ENCODE results near the gene CLTB. TPM values are rescaled to one million over a fixed set of nuclear protein-coding genes. Genes with fewer than 3 reads are reported as not detected.

The CLTB gene
- total RNA-seq, 1 donor from 2014 or later, result 117 TPM

GRCh38 chr5:176383248-176383905 is 33.0 kb downstream of the CLTB start:
- Histone ChIP-seq H3K4me2 (ENCODE audit: low read length) (no peak overlapping the region), H3K4me1 (ENCODE audit: insufficient read depth, low read length) (peaks cover 11% of the 10 kb centered on the region), H3K36me3 (ENCODE audit: insufficient read depth, low read length) (peaks cover 27% of the 10 kb centered on the region), H3K4me3 (ENCODE audit: insufficient read depth, low read depth, low read length) (no peak overlapping the region), H3K79me2 (ENCODE audit: insufficient read depth, low read length) (peaks cover 42% of the 10 kb centered on the region), H3K9me3 (ENCODE audit: insufficient read depth, low read depth, low read length) (no peaks in the 10 kb centered on the region), H2AFZ (ENCODE audit: low read depth, low read length) (no peak overlapping the region), H3K27ac (ENCODE audit: low read depth, low read length) (no peak overlapping the region), H4K20me1 (ENCODE audit: insufficient read depth, low read length) (peaks cover 45% of the 10 kb centered on the region), H3K27me3 (ENCODE audit: insufficient read depth, low read length) (no peaks in the 10 kb centered on the region), H3K9ac (ENCODE audit: low read length) (no peak overlapping the region)
- TF ChIP-seq, protein P1, sequence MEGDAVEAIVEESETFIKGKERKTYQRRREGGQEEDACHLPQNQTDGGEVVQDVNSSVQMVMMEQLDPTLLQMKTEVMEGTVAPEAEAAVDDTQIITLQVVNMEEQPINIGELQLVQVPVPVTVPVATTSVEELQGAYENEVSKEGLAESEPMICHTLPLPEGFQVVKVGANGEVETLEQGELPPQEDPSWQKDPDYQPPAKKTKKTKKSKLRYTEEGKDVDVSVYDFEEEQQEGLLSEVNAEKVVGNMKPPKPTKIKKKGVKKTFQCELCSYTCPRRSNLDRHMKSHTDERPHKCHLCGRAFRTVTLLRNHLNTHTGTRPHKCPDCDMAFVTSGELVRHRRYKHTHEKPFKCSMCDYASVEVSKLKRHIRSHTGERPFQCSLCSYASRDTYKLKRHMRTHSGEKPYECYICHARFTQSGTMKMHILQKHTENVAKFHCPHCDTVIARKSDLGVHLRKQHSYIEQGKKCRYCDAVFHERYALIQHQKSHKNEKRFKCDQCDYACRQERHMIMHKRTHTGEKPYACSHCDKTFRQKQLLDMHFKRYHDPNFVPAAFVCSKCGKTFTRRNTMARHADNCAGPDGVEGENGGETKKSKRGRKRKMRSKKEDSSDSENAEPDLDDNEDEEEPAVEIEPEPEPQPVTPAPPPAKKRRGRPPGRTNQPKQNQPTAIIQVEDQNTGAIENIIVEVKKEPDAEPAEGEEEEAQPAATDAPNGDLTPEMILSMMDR (IDR thresholded peaks at IDR 0.05; ENCODE audit: insufficient read depth, low read depth, low read length), result no peak
- no peak for TF ChIP-seq EZH2 (IDR thresholded peaks at IDR 0.05; ENCODE audit: insufficient read depth, low read length)
- DNase-seq (ENCODE audit: low read depth), result no peak
- no peak overlapping the region for H3K4me3 Mint-ChIP-seq (ENCODE audit: unreplicated experiment)
- no peak for FAIRE-seq
- H3K9me3 Mint-ChIP-seq (ENCODE audit: unreplicated experiment), result no peaks in the 10 kb centered on the region
- peaks cover 4% of the 10 kb centered on the region for H3K4me1 Mint-ChIP-seq (ENCODE audit: low read depth, unreplicated experiment)
- H3K27me3 Mint-ChIP-seq (ENCODE audit: low read depth, unreplicated experiment), result no peaks in the 10 kb centered on the region
- no peak overlapping the region for H3K27ac Mint-ChIP-seq (ENCODE audit: unreplicated experiment)
- peaks cover 17% of the 10 kb centered on the region for H3K36me3 Mint-ChIP-seq (ENCODE audit: low read depth, unreplicated experiment)

GRCh38 chr5:176382721-176383120 is 33.6 kb downstream of the CLTB start:
- no peak for DNase-seq (ENCODE audit: low read depth)
- no peak overlapping the region for H3K4me3 Mint-ChIP-seq (ENCODE audit: unreplicated experiment)
- H3K36me3 Mint-ChIP-seq (ENCODE audit: low read depth, unreplicated experiment), result peaks cover 15% of the 10 kb centered on the region
- H3K9ac ChIP-seq (ENCODE audit: low read length), result no peak overlapping the region
- no peaks in the 10 kb centered on the region for H3K27me3 Mint-ChIP-seq (ENCODE audit: low read depth, unreplicated experiment)
- H2AFZ ChIP-seq (ENCODE audit: low read depth, low read length), result no peak overlapping the region
- no peak overlapping the region for H3K27ac Mint-ChIP-seq (ENCODE audit: unreplicated experiment)
- peaks cover 44% of the 10 kb centered on the region for H4K20me1 ChIP-seq (ENCODE audit: insufficient read depth, low read length)
- H3K4me1 ChIP-seq (ENCODE audit: insufficient read depth, low read length), result peaks cover 11% of the 10 kb centered on the region
- H3K4me3 ChIP-seq (ENCODE audit: insufficient read depth, low read depth, low read length), result no peak overlapping the region
- FAIRE-seq, result no peak
- no peaks in the 10 kb centered on the region for H3K27me3 ChIP-seq (ENCODE audit: insufficient read depth, low read length)
- no peaks in the 10 kb centered on the region for H3K9me3 ChIP-seq (ENCODE audit: insufficient read depth, low read depth, low read length)
- peaks cover 36% of the 10 kb centered on the region for H3K79me2 ChIP-seq (ENCODE audit: insufficient read depth, low read length)
- no peaks in the 10 kb centered on the region for H3K9me3 Mint-ChIP-seq (ENCODE audit: unreplicated experiment)
- H3K36me3 ChIP-seq (ENCODE audit: insufficient read depth, low read length), result peaks cover 27% of the 10 kb centered on the region
- peaks cover 4% of the 10 kb centered on the region for H3K4me1 Mint-ChIP-seq (ENCODE audit: low read depth, unreplicated experiment)
- TF ChIP-seq EZH2 (IDR thresholded peaks at IDR 0.05; ENCODE audit: insufficient read depth, low read length), result no peak
- TF ChIP-seq, protein P1 (IDR thresholded peaks at IDR 0.05; ENCODE audit: insufficient read depth, low read depth, low read length), result no peak
- H3K4me2 ChIP-seq (ENCODE audit: low read length), result no peak overlapping the region
- H3K27ac ChIP-seq (ENCODE audit: low read depth, low read length), result no peak overlapping the region

- H3K36me3 Mint-ChIP-seq (ENCODE audit: low read depth, unreplicated experiment), result peaks cover 15% of the 10 kb centered on the region
Observed at GRCh38 chr5:176381979-176382378, 34.4 kb downstream of the CLTB start.

More at GRCh38 chr5:176381979-176382378, 34.4 kb downstream of the CLTB start:
- Histone ChIP-seq H3K27ac (ENCODE audit: low read depth, low read length) (no peak overlapping the region), H3K36me3 (ENCODE audit: insufficient read depth, low read length) (peaks cover 27% of the 10 kb centered on the region), H2AFZ (ENCODE audit: low read depth, low read length) (no peak overlapping the region), H3K79me2 (ENCODE audit: insufficient read depth, low read length) (peaks cover 28% of the 10 kb centered on the region), H3K4me3 (ENCODE audit: insufficient read depth, low read depth, low read length) (no peak overlapping the region), H3K4me1 (ENCODE audit: insufficient read depth, low read length) (peaks cover 3% of the 10 kb centered on the region), H3K9me3 (ENCODE audit: insufficient read depth, low read depth, low read length) (no peaks in the 10 kb centered on the region), H3K27me3 (ENCODE audit: insufficient read depth, low read length) (no peaks in the 10 kb centered on the region), H4K20me1 (ENCODE audit: insufficient read depth, low read length) (peaks cover 36% of the 10 kb centered on the region), H3K9ac (ENCODE audit: low read length) (no peak overlapping the region), H3K4me2 (ENCODE audit: low read length) (no peak overlapping the region)
- no peak for FAIRE-seq
- Mint-ChIP-seq H3K9me3 (ENCODE audit: unreplicated experiment) (no peaks in the 10 kb centered on the region), H3K4me1 (ENCODE audit: low read depth, unreplicated experiment) (peaks cover 4% of the 10 kb centered on the region), H3K27me3 (ENCODE audit: low read depth, unreplicated experiment) (no peaks in the 10 kb centered on the region), H3K27ac (ENCODE audit: unreplicated experiment) (no peak overlapping the region), H3K4me3 (ENCODE audit: unreplicated experiment) (no peak overlapping the region)
- no peak for DNase-seq (ENCODE audit: low read depth)
- TF ChIP-seq EZH2 (IDR thresholded peaks at IDR 0.05; ENCODE audit: insufficient read depth, low read length), result no peak
- TF ChIP-seq, protein P1 (IDR thresholded peaks at IDR 0.05; ENCODE audit: insufficient read depth, low read depth, low read length), result no peak
